Tibial nerve (tissue), 4 donors: ENCODE data around the gene ENPP4.

Experiments used
- EP300 ChIP-seq, 2 donors: sonication (generic); formaldehyde crosslinking; IDR thresholded peaks; one replicate each; pipeline ENCODE4 v1.6.1; 2017; ENCODE audit warnings: antibody characterized with exemption in 2 of 2, mild to moderate bottlenecking in 1 of 2
- POLR2A ChIP-seq, 2 donors: fragments of 450-650 bp; IDR thresholded peaks; one replicate each; pipeline ENCODE4 v1.6.1; 2017; ENCODE audit warnings: antibody characterized with exemption in 2 of 2, mild to moderate bottlenecking in 2 of 2, moderate library complexity in 2 of 2
- TF ChIP-seq, protein P1 (sequence below), 5 experiments: fragments of 200-600 bp in 3 of 5; fragments of 450-650 bp in 2 of 5; sonication (generic) in 3 of 5; IDR thresholded peaks; one replicate each; pipeline ENCODE4 v1.5.1; 2016 to 2019; ENCODE audit warnings: antibody characterized with exemption in 5 of 5, mild to moderate bottlenecking in 3 of 5, moderate library complexity in 2 of 5

- TF ChIP-seq, protein P1, sequence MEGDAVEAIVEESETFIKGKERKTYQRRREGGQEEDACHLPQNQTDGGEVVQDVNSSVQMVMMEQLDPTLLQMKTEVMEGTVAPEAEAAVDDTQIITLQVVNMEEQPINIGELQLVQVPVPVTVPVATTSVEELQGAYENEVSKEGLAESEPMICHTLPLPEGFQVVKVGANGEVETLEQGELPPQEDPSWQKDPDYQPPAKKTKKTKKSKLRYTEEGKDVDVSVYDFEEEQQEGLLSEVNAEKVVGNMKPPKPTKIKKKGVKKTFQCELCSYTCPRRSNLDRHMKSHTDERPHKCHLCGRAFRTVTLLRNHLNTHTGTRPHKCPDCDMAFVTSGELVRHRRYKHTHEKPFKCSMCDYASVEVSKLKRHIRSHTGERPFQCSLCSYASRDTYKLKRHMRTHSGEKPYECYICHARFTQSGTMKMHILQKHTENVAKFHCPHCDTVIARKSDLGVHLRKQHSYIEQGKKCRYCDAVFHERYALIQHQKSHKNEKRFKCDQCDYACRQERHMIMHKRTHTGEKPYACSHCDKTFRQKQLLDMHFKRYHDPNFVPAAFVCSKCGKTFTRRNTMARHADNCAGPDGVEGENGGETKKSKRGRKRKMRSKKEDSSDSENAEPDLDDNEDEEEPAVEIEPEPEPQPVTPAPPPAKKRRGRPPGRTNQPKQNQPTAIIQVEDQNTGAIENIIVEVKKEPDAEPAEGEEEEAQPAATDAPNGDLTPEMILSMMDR (IDR thresholded peaks at IDR 0.05) = no peak
- no peak for TF ChIP-seq POLR2A (IDR thresholded peaks at IDR 0.05)
- no peak for TF ChIP-seq EP300 (IDR thresholded peaks at IDR 0.05)
These were observed 4.4 kb downstream of the ENPP4 start for GRCh38 chr6:46134216-46134615.
